MCF 10A (cell line): Measurements from ENCODE around the gene BCR. TPM values are rescaled to one million over a fixed set of nuclear protein-coding genes. Genes with fewer than 3 reads are reported as not detected.

Experiments
- BruUV-seq: library from RNA; stranded (reverse); fragments of 400-500 nt; replicated peaks from 2 replicates; lab custom pipeline; 2021; lab: Mats Ljungman, UMichigan
- CTCF ChIA-PET: fragments of 300-600 bp; sonication (Branson Sonifier 250); formaldehyde crosslinking; extraction: SDS; loops from one replicate; lab custom pipeline; 2021; ENCODE audit warnings: antibody characterized with exemption, inconsistent platforms; lab: Yijun Ruan, JAX
- POLR2A ChIA-PET: fragments of 300-600, 350-650 bp; sonication (Branson Sonifier 250); formaldehyde crosslinking; extraction: SDS; loops from one replicate; lab custom pipeline; 2020; ENCODE audit warnings: antibody characterized with exemption, inconsistent platforms; lab: Yijun Ruan, JAX
- DNase-seq: peaks from one replicate; pipeline ENCODE4 v3.0.0-alpha.2; 2018; ENCODE audit not compliant: unreplicated experiment
- H3K27ac Mint-ChIP-seq: one replicate; pipeline ENCODE4 v1.8.0; 2022; ENCODE audit warnings: mild to moderate bottlenecking, low read depth, mixed read lengths; ENCODE audit not compliant: unreplicated experiment
- H3K27me3 Mint-ChIP-seq: one replicate; pipeline ENCODE4 v1.8.0; 2022; ENCODE audit warnings: mixed read lengths; ENCODE audit not compliant: insufficient read depth, unreplicated experiment
- H3K36me3 Mint-ChIP-seq: one replicate; pipeline ENCODE4 v1.8.0; 2022; ENCODE audit warnings: mild to moderate bottlenecking, moderate library complexity, mixed read lengths; ENCODE audit not compliant: insufficient read depth, unreplicated experiment
- H3K4me1 Mint-ChIP-seq: one replicate; pipeline ENCODE4 v1.8.0; 2022; ENCODE audit warnings: mixed read lengths; ENCODE audit not compliant: insufficient read depth, unreplicated experiment
- H3K4me3 Mint-ChIP-seq: one replicate; pipeline ENCODE4 v1.8.0; 2022; ENCODE audit warnings: mild to moderate bottlenecking, moderate library complexity, mixed read lengths; ENCODE audit not compliant: unreplicated experiment
- H3K9me3 Mint-ChIP-seq: one replicate; pipeline ENCODE4 v1.8.0; 2022; ENCODE audit warnings: mixed read lengths; ENCODE audit not compliant: unreplicated experiment
- intact Hi-C: fragments of 100-400 bp; cut with micrococcal nuclease; formaldehyde crosslinking; loops from 2 replicates; pipeline ENCODE4 v1.14.1; 2022
- total RNA-seq: library from RNA; stranded (reverse); gene quantifications from 2 replicates; pipeline ENCODE4 v1.2.3, GENCODE V29; 2022
- TF ChIP-seq, protein P1 (sequence below): fragments of 200-600 bp; IDR thresholded peaks from one replicate; pipeline ENCODE4 v1.8.0; 2022; ENCODE audit warnings: antibody characterized with exemption, mild to moderate bottlenecking; ENCODE audit not compliant: unreplicated experiment

The BCR gene
- total RNA-seq, 1 experiment from 2014 or later, result 77.9 TPM

GRCh38 chr22:23279781-23280180, 99.5 kb downstream of the BCR start:
- Mint-ChIP-seq H3K27me3 (no peaks in the 10 kb centered on the region), H3K27ac (peak overlapping the region; percentile 89), H3K4me1 (peaks cover 25% of the 10 kb centered on the region), H3K4me3 (peak overlapping the region; percentile 39), H3K36me3 (peaks cover 27% of the 10 kb centered on the region), H3K9me3 (no peaks in the 10 kb centered on the region)
- no TSS peak for BruUV-seq
- TF ChIP-seq, protein P1, sequence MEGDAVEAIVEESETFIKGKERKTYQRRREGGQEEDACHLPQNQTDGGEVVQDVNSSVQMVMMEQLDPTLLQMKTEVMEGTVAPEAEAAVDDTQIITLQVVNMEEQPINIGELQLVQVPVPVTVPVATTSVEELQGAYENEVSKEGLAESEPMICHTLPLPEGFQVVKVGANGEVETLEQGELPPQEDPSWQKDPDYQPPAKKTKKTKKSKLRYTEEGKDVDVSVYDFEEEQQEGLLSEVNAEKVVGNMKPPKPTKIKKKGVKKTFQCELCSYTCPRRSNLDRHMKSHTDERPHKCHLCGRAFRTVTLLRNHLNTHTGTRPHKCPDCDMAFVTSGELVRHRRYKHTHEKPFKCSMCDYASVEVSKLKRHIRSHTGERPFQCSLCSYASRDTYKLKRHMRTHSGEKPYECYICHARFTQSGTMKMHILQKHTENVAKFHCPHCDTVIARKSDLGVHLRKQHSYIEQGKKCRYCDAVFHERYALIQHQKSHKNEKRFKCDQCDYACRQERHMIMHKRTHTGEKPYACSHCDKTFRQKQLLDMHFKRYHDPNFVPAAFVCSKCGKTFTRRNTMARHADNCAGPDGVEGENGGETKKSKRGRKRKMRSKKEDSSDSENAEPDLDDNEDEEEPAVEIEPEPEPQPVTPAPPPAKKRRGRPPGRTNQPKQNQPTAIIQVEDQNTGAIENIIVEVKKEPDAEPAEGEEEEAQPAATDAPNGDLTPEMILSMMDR, result no peak
- intact Hi-C loops, result loop anchor here (2.0 kb wide), 1 partner anchor 23 kb away; no protein-coding TSS in a partner anchor
- ChIA-PET CTCF (interaction anchor here (0.8 to 3.9 kb wide), 4 partner anchors 11 to 105 kb away, joined by 3 to 33 read pairs (median 12); partner anchors contain the start of gene BCR), POLR2A (interaction anchor here (2.4 kb wide), 1 partner anchor 99 kb away, joined by 13 read pairs; the partner anchor contains the start of gene BCR)
- peak; percentile 20 for DNase-seq

DNA sequence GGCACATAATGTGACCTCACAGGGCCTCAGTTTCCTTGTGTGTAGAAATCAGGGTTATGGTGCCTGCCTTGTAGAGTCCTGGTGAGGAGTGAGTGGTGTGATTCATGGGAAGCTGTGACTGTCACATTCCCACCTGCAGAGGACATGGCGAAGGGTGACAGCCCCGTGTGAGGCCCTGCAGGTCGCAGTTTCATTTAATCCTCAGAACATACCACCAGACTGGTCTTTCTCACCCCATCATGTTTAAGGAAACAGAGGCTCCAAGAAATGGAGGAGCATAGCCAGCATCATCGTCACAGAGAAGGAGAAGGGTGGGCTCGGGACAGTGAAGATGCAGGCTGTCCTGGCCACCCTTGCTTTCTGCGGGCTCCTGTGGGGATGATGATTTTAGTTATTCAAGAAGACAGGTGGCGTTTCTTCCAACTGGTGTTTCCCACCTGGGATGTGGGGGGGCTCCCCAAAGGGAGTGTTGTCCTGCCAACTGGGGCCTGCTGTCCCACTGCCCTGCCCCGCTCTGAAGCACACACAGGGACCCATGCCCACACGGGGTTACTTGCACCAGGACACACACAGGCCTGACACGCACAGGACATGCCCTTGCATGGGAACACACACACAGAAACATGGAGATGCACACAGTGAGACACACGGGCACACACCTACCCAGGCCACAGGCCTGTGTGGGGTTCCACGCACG, 100.2 kb downstream of the BCR start:
- H3K36me3 Mint-ChIP-seq, result peaks cover 34% of the 10 kb centered on the region

DNA sequence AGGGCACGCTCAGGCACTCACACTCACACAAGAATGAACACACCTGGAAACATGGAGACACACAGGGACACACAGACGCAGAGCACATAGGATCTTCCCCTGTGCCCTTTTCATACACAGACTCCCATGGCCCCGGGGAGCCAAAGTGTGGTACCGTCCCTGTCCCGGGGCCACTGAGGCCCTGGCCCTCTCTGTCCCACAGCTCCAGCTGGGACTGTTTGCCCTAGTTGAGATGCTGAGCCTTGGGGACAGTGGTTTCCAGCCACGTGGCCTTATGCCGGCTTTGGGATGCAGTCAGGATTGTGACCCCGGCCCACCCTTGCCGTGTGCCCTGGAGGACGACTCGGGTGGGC, 100.7 kb downstream of the BCR start:
- CTCF ChIA-PET, result interaction anchor here (0.7 to 3.0 kb wide), 6 partner anchors 10 to 321 kb away, joined by 3 to 35 read pairs (median 7); no protein-coding TSS in a partner anchor
- H3K4me3 Mint-ChIP-seq, result no peak overlapping the region
- TF ChIP-seq, protein P1, result no peak
- BruUV-seq, result no TSS peak
- peaks cover 25% of the 10 kb centered on the region for H3K4me1 Mint-ChIP-seq
- H3K36me3 Mint-ChIP-seq, result peaks cover 34% of the 10 kb centered on the region
- POLR2A ChIA-PET, result interaction anchor here (2.8 kb wide), 1 partner anchor 55 kb away, joined by 18 read pairs; no protein-coding TSS in a partner anchor
- H3K9me3 Mint-ChIP-seq, result no peaks in the 10 kb centered on the region
- intact Hi-C loops, result no loop called here
- H3K27ac Mint-ChIP-seq, result peak overlapping the region; percentile 89
- no peak for DNase-seq
- H3K27me3 Mint-ChIP-seq, result no peaks in the 10 kb centered on the region

More for the DNA sequence above, 100.2 kb downstream of the BCR start:
- BruUV-seq, result no TSS peak
- POLR2A ChIA-PET, result interaction anchor here (2.4 to 2.8 kb wide), 2 partner anchors 54 to 100 kb away, joined by 13 to 18 read pairs; partner anchors contain the start of gene BCR
- CTCF ChIA-PET, result interaction anchor here (0.7 to 3.9 kb wide), 7 partner anchors 9 to 107 kb away, joined by 3 to 35 read pairs (median 9); partner anchors contain the start of gene BCR
- Mint-ChIP-seq H3K4me1 (peaks cover 25% of the 10 kb centered on the region), H3K9me3 (no peaks in the 10 kb centered on the region), H3K27me3 (no peaks in the 10 kb centered on the region), H3K4me3 (no peak overlapping the region), H3K27ac (peak overlapping the region; percentile 89)
- no peak for DNase-seq
- intact Hi-C loops, result no loop called here
- TF ChIP-seq, protein P1, result no peak
